DND-41 (cell line): ENCODE results near the gene STIMATE.

Source experiments
- ATAC-seq: fragments of 200-7000 bp; cut with Tn5 transposase; 3 replicates; pipeline ENCODE4 v1.9.1; 2021; ENCODE audit warnings: low read depth; ENCODE audit not compliant: insufficient read depth
- DNase-seq: peaks from one replicate; pipeline ENCODE4 v3.0.0-alpha.2; 2020
- H2AFZ ChIP-seq: 2 replicates; pipeline ENCODE4 v1.6.0; 2012; ENCODE audit warnings: low read depth, low read length
- H3K27ac ChIP-seq: 2 replicates; pipeline ENCODE4 v1.5.1; 2012; ENCODE audit warnings: low read length, inconsistent platforms
- H3K27me3 ChIP-seq: fragments of 200-600 bp; sonication (generic); 2 replicates; pipeline ENCODE4 v1.6.0; 2012; ENCODE audit warnings: low read length, mild to moderate bottlenecking, inconsistent platforms; ENCODE audit not compliant: insufficient read depth, poor library complexity
- H3K36me3 ChIP-seq: 2 replicates; pipeline ENCODE4 v1.5.1; 2012; ENCODE audit warnings: low read length, inconsistent platforms; ENCODE audit not compliant: insufficient read depth
- H3K4me1 ChIP-seq: 2 replicates; pipeline ENCODE4 v1.5.1; 2012; ENCODE audit warnings: mild to moderate bottlenecking, low read length; ENCODE audit not compliant: insufficient read depth
- H3K4me2 ChIP-seq: 2 replicates; pipeline ENCODE4 v1.6.0; 2012; ENCODE audit warnings: mild to moderate bottlenecking, moderate library complexity, low read length, inconsistent platforms; ENCODE audit not compliant: insufficient read depth
- H3K4me3 ChIP-seq, 2 experiments: fragments of 200-600 bp in 1 of 2; shearing (Covaris generic) in 1 of 2; 2 replicates each; pipeline ENCODE4 v1.5.1; 2012 to 2016; ENCODE audit warnings: inconsistent platforms in 2 of 2, low read length in 2 of 2, mild to moderate bottlenecking in 2 of 2, low read depth in 1 of 2, moderate library complexity in 1 of 2
- H3K79me2 ChIP-seq: 2 replicates; pipeline ENCODE4 v1.6.0; 2012; ENCODE audit warnings: low read length, inconsistent platforms; ENCODE audit not compliant: insufficient read depth
- H3K9ac ChIP-seq: 2 replicates; pipeline ENCODE4 v1.6.0; 2012; ENCODE audit warnings: low read depth, mild to moderate bottlenecking, inconsistent platforms, low read length, moderate library complexity
- H3K9me3 ChIP-seq: 2 replicates; pipeline ENCODE4 v1.5.1; 2012; ENCODE audit warnings: low read length, moderate library complexity, mild to moderate bottlenecking, inconsistent platforms; ENCODE audit not compliant: insufficient read depth, severe bottlenecking
- H4K20me1 ChIP-seq: 2 replicates; pipeline ENCODE4 v1.6.0; 2012; ENCODE audit warnings: low read length; ENCODE audit not compliant: insufficient read depth
- CTCF ChIP-seq: IDR thresholded peaks from 2 replicates; pipeline ENCODE4 v1.5.1; 2012; ENCODE audit warnings: borderline replicate concordance, low read length, moderate library complexity, mild to moderate bottlenecking; ENCODE audit not compliant: poor library complexity, severe bottlenecking; ENCODE audit errors: extremely low read depth
- EZH2 ChIP-seq: IDR thresholded peaks from 3 replicates; pipeline ENCODE4 v1.6.1; 2012; ENCODE audit warnings: borderline replicate concordance, low read depth, mild to moderate bottlenecking, moderate library complexity, low read length, inconsistent platforms; ENCODE audit not compliant: severe bottlenecking

The STIMATE gene

GRCh38 chr3:52891164-52891563 lies 6.2 kb downstream of the STIMATE start:
- peaks cover 37% of the 10 kb centered on the region for H3K79me2 ChIP-seq
- peaks cover 14% of the 10 kb centered on the region for H3K4me1 ChIP-seq
- no peaks in the 10 kb centered on the region for H3K27me3 ChIP-seq
- no peak overlapping the region for H3K4me2 ChIP-seq
- H3K9me3 ChIP-seq: no peaks in the 10 kb centered on the region
- H3K4me3 ChIP-seq: no peak overlapping the region
- H3K27ac ChIP-seq: no peak overlapping the region
- H4K20me1 ChIP-seq: peaks cover 22% of the 10 kb centered on the region; the same call in 1 of the 2 replicates
- no peak for ATAC-seq
- no peak overlapping the region for H3K9ac ChIP-seq
- H2AFZ ChIP-seq: no peak overlapping the region
- DNase-seq: no peak
- no peak for TF ChIP-seq CTCF
- no peak for TF ChIP-seq EZH2
- peaks cover 6% of the 10 kb centered on the region; the same call in 1 of the 2 replicates for H3K36me3 ChIP-seq

DNA sequence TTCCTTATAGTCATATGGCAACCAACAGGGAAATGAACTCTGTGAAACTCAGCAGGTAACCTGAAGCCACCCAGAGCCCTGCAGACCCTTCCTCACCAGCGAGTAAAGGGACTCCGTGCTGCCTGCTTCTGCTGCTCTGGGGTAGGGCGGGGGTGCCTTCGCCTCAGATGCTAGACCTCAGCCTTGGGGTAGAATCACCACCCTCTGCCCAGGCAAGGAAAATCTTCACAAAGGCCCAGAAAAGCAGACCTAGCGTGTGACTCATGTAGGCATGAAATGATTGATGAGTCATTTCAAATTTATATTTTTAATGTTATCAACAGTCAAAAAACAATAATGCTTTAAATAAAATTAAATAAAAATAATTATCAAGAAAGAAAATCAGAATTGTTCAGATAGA lies 6.6 kb downstream of the STIMATE start:
- ATAC-seq: no peak
- no peak for DNase-seq
- Histone ChIP-seq H3K36me3 (peaks cover 9% of the 10 kb centered on the region; the same call in 1 of the 2 replicates), H3K9ac (no peak overlapping the region), H3K4me1 (peaks cover 10% of the 10 kb centered on the region), H2AFZ (no peak overlapping the region), H4K20me1 (peaks cover 19% of the 10 kb centered on the region; the same call in 1 of the 2 replicates), H3K4me2 (no peak overlapping the region), H3K79me2 (peaks cover 38% of the 10 kb centered on the region), H3K27ac (no peak overlapping the region), H3K27me3 (no peaks in the 10 kb centered on the region), H3K9me3 (no peaks in the 10 kb centered on the region), H3K4me3 (no peak overlapping the region)
- TF ChIP-seq EZH2 (no peak), CTCF (no peak)

- Histone ChIP-seq H3K4me1 (peaks cover 1% of the 10 kb centered on the region; the same call in 1 of the 2 replicates), H3K36me3 (peaks cover 16% of the 10 kb centered on the region; the same call in 1 of the 2 replicates), H3K27me3 (no peaks in the 10 kb centered on the region), H2AFZ (no peak overlapping the region), H4K20me1 (peaks cover 16% of the 10 kb centered on the region; the same call in 1 of the 2 replicates), H3K9ac (no peak overlapping the region), H3K4me3 (no peak overlapping the region), H3K9me3 (peaks cover 3% of the 10 kb centered on the region), H3K79me2 (peaks cover 31% of the 10 kb centered on the region), H3K4me2 (no peak overlapping the region), H3K27ac (no peak overlapping the region)
- no peak for DNase-seq
- TF ChIP-seq CTCF (no peak), EZH2 (no peak)
- no peak for ATAC-seq
Measured at GRCh38 chr3:52889901-52890300, 7.4 kb downstream of the STIMATE start.

GRCh38 chr3:52887166-52887565 lies 10.2 kb downstream of the STIMATE start:
- Histone ChIP-seq H3K9ac (no peak overlapping the region), H3K27me3 (no peaks in the 10 kb centered on the region), H3K27ac (no peak overlapping the region), H4K20me1 (peaks cover 16% of the 10 kb centered on the region; the same call in 1 of the 2 replicates), H2AFZ (no peak overlapping the region), H3K9me3 (peaks cover 3% of the 10 kb centered on the region), H3K79me2 (peaks cover 18% of the 10 kb centered on the region; the same call in 1 of the 2 replicates), H3K36me3 (peaks cover 13% of the 10 kb centered on the region; the same call in 1 of the 2 replicates), H3K4me1 (no peaks in the 10 kb centered on the region), H3K4me3 (no peak overlapping the region), H3K4me2 (no peak overlapping the region)
- TF ChIP-seq CTCF: no peak
- TF ChIP-seq EZH2: no peak
- ATAC-seq (no peak; the same call in 2 of the 3 replicates), DNase-seq (no peak)
